Urinary bladder (tissue), 4 donors: Measurements from ENCODE around the gene PAF1. TPM values are rescaled to one million over a fixed set of nuclear protein-coding genes. Genes with fewer than 3 reads are reported as not detected.

Experiments
- DNase-seq: peaks from one replicate; pipeline ENCODE4 v3.0.0-alpha.2; 2015; ENCODE audit errors: extremely low spot score
- H3K27ac ChIP-seq: one replicate; pipeline ENCODE4 v1.5.1; 2013; ENCODE audit warnings: low read depth, mild to moderate bottlenecking, moderate library complexity
- H3K36me3 ChIP-seq: one replicate; pipeline ENCODE4 v1.6.1; 2013; ENCODE audit warnings: mild to moderate bottlenecking, moderate library complexity; ENCODE audit not compliant: insufficient read depth
- H3K4me1 ChIP-seq: one replicate; pipeline ENCODE4 v1.6.1; 2013; ENCODE audit warnings: mild to moderate bottlenecking, moderate library complexity; ENCODE audit not compliant: insufficient read depth
- H3K4me3 ChIP-seq: one replicate; pipeline ENCODE4 v1.5.1; 2013; ENCODE audit warnings: low read depth, low read length
- WGBS: extraction: QIAGEN DNeasy Blood & Tissue Kit; methylation state at CpG from one replicate; pipeline ENCODE4 v1.1.7; 2013; 5-methylcytosine and 5-hydroxymethylcytosine counted together
- polyA plus RNA-seq: library from polyadenylated mRNA; stranded (reverse); fragments of 200-250 nt; gene quantifications from one replicate; pipeline ENCODE4 v1.2.3, GENCODE V29; 2013
- total RNA-seq: library from RNA; depleted of rRNA; stranded (reverse); fragments of >200 nt; gene quantifications from one replicate; pipeline ENCODE4 v1.2.3, GENCODE V29; 2014
- donor health status: healthy with polysubstance abuse.
- donor health status: healthy.

The PAF1 gene
- total and polyA plus RNA-seq, 2 donors, result 11.7 to 52.8 TPM

DNA sequence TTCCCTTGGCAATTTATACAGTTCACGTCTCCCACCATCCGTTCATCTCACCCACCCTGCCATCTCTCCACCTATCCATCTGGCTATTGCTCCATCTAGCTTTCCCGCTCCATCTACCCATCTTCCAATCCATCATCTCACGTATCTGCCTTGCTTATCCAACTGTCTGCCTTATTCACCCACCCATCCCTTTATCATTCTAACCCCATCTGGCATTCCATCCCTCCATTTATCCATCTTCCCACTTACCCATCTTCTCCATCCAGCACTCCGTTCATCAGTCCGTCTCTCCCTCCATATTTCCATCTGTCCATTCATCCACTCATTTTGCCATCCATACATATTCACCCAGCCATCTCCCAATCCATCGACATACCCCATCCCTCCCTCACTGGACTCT, 34.8 kb upstream of the PAF1 start:
- DNase-seq, result no peak
- H3K27ac ChIP-seq, result no peak overlapping the region
- no peak overlapping the region for H3K4me3 ChIP-seq
- no peaks in the 10 kb centered on the region for H3K36me3 ChIP-seq
- no peaks in the 10 kb centered on the region for H3K4me1 ChIP-seq
- WGBS, result 92% methylated on average over 7 of the region's 7 CpGs

GRCh38 chr19:39424934-39425333, 34.0 kb upstream of the PAF1 start:
- no peaks in the 10 kb centered on the region for H3K36me3 ChIP-seq
- H3K4me3 ChIP-seq, result no peak overlapping the region
- DNase-seq, result no peak
- no peaks in the 10 kb centered on the region for H3K4me1 ChIP-seq
- WGBS, result 80% methylated on average over 16 of the region's 16 CpGs
- H3K27ac ChIP-seq, result no peak overlapping the region

DNA sequence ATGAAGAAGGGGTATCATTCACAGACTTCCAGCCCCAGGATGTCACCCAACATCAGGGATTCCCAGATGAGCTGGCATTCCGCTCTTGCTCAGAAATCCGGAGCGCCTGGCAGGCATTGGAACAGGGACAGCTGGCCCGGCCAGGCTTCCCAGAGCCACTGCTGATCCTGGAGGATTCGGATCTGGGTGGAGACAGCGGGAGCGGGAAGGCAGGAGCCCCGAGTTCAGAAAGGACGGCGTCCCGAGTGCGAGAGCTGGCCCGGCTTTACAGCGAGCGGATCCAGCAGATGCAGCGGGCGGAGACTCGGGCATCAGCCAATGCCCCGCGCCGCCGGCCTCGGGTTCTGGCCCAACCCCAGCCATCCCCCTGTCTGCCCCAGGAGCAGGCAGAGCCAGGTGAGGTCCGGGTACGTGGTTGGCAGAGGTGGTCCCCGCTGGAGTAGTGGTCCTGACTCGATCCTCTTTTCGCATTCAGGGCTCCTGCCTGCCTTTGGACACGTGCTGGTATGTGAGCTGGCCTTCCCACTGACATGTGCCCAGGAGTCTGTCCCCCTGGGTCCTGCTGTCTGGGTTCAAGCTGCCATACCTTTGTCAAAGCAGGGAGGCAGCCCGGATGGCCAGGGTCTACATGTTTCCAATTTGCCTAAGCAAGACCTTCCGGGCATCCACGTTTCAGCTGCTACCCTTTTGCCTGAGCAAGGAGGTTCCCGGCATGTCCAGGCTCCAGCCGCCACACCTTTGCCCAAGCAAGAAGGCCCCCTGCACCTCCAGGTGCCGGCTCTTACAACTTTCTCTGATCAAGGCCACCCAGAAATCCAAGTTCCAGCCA, 32.6 kb upstream of the PAF1 start:
- no peak overlapping the region for H3K4me3 ChIP-seq

GRCh38 chr19:39422020-39422419, 31.1 kb upstream of the PAF1 start:
- Histone ChIP-seq H3K4me1 (no peaks in the 10 kb centered on the region), H3K4me3 (no peak overlapping the region), H3K36me3 (no peaks in the 10 kb centered on the region), H3K27ac (no peak overlapping the region)
- DNase-seq, result no peak
- 93% methylated on average over 5 of the region's 5 CpGs for WGBS

More for the DNA sequence above, 32.6 kb upstream of the PAF1 start:
- no peak for DNase-seq
- Histone ChIP-seq H3K27ac (no peak overlapping the region), H3K36me3 (no peaks in the 10 kb centered on the region), H3K4me1 (no peaks in the 10 kb centered on the region)
- WGBS, result 86% methylated on average over 35 of the region's 35 CpGs

- Histone ChIP-seq H3K4me1 (no peaks in the 10 kb centered on the region), H3K36me3 (no peaks in the 10 kb centered on the region), H3K4me3 (no peak overlapping the region), H3K27ac (no peak overlapping the region)
- no peak for DNase-seq
- WGBS, result 91% methylated on average over 15 of the region's 15 CpGs
Observed at GRCh38 chr19:39420769-39421168, 29.9 kb upstream of the PAF1 start.

- 78% methylated on average over 9 of the region's 9 CpGs for whole genome bisulfite sequencing
- Histone ChIP-seq H3K4me1 (no peaks in the 10 kb centered on the region), H3K4me3 (no peak overlapping the region), H3K36me3 (no peaks in the 10 kb centered on the region), H3K27ac (no peak overlapping the region)
- no peak for DNase-seq
Observed at GRCh38 chr19:39419003-39419402, 28.1 kb upstream of the PAF1 start.

- no peak overlapping the region for H3K4me3 ChIP-seq
- no peaks in the 10 kb centered on the region for H3K36me3 ChIP-seq
- no peak for DNase-seq
- no peaks in the 10 kb centered on the region for H3K4me1 ChIP-seq
- WGBS, result 91% methylated on average over 30 of the region's 30 CpGs
- no peak overlapping the region for H3K27ac ChIP-seq
Observed at GRCh38 chr19:39417463-39418181, 26.7 kb upstream of the PAF1 start.

DNA sequence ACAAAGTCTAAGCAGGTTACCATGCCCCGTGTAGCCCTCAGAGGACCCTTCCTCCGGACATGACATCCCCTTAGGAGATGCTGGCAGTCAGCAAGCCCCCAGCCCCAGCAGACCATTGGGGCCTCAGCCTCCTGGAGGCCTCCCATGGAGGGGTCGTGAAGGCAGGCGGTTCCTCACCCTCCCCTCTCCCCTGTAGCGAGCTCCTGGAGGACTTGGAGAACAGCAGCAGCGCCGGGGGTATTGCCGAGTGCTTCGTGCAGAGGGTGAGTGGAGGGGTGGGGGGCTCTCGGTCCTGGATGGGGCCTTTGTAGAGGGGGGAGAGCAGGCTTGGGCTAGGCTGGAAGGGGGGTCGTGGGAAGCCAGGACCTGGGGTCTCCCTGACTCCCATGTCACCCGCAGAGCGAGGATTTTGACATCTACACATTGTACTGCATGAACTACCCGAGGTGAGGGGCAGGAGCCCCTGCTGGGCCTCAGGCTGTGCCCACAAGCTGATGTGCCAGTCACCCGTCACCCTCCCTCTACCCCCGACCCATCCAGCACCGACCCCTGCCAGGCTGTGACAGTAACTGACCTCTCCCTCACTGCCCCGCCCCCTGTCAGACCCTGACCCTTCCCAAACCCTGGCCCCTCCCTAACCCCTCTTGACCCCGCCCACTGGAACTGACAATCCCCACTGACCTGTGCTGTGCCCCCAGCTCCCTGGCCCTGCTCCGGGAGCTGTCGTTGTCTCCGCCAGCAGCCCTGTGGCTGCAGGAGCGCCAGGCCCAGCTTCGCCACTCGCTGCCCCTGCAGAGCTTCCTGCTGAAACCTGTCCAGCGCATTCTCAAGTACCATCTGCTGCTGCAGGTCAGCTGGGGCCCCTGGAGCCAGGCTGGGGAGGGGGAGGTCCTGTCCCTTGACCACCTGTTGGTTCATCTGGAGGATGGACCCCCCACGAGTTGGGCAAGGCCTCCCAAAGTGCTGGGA, 25.5 kb upstream of the PAF1 start:
- WGBS, result 76% methylated on average over 27 of the region's 27 CpGs
- Histone ChIP-seq H3K27ac (no peak overlapping the region), H3K4me3 (no peak overlapping the region)

GRCh38 chr19:39415111-39416046, 24.5 kb upstream of the PAF1 start:
- H3K4me1 ChIP-seq, result no peaks in the 10 kb centered on the region
- no peak overlapping the region for H3K4me3 ChIP-seq
- WGBS, result 57% methylated on average over 35 of the region's 35 CpGs
- H3K27ac ChIP-seq, result no peak overlapping the region
- DNase-seq, result no peak
- H3K36me3 ChIP-seq, result no peaks in the 10 kb centered on the region

More for the DNA sequence above, 25.5 kb upstream of the PAF1 start:
- Histone ChIP-seq H3K4me1 (no peaks in the 10 kb centered on the region), H3K36me3 (no peaks in the 10 kb centered on the region)
- DNase-seq, result no peak

DNA sequence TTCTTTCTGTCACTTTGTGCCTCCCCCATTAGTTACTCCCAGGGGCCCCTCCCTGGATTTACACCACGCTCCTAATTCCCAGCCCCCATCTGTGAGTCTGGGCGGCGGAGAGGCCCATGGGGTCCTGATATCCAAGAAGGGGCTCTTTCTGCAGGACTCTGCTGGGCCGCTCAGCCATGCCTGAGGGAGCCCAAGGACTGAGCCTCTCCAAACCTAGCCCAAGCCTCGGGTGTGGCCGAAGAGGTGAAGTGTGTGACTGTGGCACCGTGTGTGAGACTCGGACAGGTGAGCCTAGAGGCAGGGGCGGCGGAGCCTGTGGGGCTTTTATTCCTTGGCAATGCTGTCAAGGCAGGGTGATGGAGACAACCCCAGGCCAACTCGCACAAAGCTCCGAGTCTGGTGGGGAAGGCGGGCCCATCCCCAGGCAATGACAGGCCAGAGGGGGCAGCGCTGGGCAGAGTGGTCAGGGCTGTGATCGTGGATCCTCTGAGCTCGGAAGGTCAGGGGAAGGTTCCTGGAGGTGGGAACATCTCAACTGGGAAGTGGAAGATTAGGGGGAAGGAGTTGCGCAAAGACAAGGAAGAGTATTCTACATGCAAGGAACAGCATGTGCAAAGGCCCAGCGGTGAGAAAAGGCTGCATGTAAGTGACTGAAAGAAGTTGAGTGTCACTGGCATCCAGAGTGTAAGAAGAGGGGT, 23.2 kb upstream of the PAF1 start:
- no peaks in the 10 kb centered on the region for H3K4me1 ChIP-seq
- 27% methylated on average over 18 of the region's 18 CpGs for WGBS
- peak overlapping the region; percentile 60 for H3K4me3 ChIP-seq
- no peaks in the 10 kb centered on the region for H3K36me3 ChIP-seq
- H3K27ac ChIP-seq, result peak overlapping the region; percentile 88
- DNase-seq, result no peak

- WGBS, result 2% methylated on average over 54 of the region's 54 CpGs
- H3K36me3 ChIP-seq, result peaks cover 3% of the 10 kb centered on the region
- peak overlapping the region; percentile 60 for H3K4me3 ChIP-seq
- H3K27ac ChIP-seq, result peak overlapping the region; percentile 88
- DNase-seq, result no peak
- no peaks in the 10 kb centered on the region for H3K4me1 ChIP-seq
Observed at GRCh38 chr19:39413272-39413910, 22.5 kb upstream of the PAF1 start.

DNA sequence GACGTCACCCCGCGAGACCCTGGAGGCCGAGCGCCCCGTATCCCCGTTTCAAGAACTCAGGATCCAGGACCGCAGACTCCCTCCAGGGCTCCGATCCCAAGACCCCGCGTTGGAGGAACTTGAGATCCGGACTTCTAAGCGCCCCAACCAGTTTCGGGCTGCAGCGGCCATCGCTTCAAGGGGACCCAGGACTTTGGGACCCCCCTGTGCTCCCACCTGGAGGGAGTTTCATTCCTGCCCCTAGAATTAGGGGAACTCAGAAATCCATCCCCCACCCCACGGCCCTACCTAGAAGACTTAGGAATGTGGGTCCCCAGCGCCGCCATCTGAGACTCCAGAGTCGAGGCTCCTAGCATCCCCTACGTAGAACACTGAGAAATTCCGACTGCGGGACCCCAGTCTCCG, 22.0 kb upstream of the PAF1 start:
- DNase-seq, result no peak
- peak overlapping the region; percentile 60 for H3K4me3 ChIP-seq
- H3K4me1 ChIP-seq, result no peaks in the 10 kb centered on the region
- peaks cover 7% of the 10 kb centered on the region for H3K36me3 ChIP-seq
- peak overlapping the region; percentile 88 for H3K27ac ChIP-seq
- under 1% methylated on average over 24 of the region's 24 CpGs for WGBS
